Endothelial cell of umbilical vein (primary cell): ENCODE measurements around the gene PLXNA4. TPM values are rescaled to one million over a fixed set of nuclear protein-coding genes. Genes with fewer than 3 reads are reported as not detected.
"Not testable (repeated sequence)": the region's sequence is repeated elsewhere in the genome, so short reads cannot be mapped to it uniquely, and the experiment has no call there.

Source experiments
- BruUV-seq: library from RNA; stranded (reverse); fragments of 400-500 nt; replicated peaks from 2 replicates; lab custom pipeline; 2021; lab: Mats Ljungman, UMichigan
- CTCF ChIA-PET: fragments of 300-600, 350-600 bp; sonication (Branson Sonifier 250); formaldehyde crosslinking; loops from one replicate; lab custom pipeline; 2021; ENCODE audit warnings: antibody characterized with exemption, inconsistent platforms; lab: Charles Lee
- POLR2A ChIA-PET: fragments of 300-600, 350-600 bp; sonication (Branson Sonifier 250); formaldehyde crosslinking; loops from one replicate; lab custom pipeline; 2021; ENCODE audit warnings: antibody characterized with exemption, inconsistent platforms; lab: Charles Lee
- DNase-seq: peaks from one replicate; pipeline ENCODE4 v3.0.0-alpha.2; 2011; ENCODE audit warnings: low read depth, low spot score
- FAIRE-seq: peaks from 2 replicates; lab custom pipeline; 2011; peaks lifted over from hg19 to GRCh38; lab: Jason Lieb, UNC
- H2AFZ ChIP-seq: 2 replicates; pipeline ENCODE4 v1.6.0; 2012; ENCODE audit warnings: low read depth, low read length, control low read depth, inconsistent platforms
- H3K27ac ChIP-seq: 2 replicates; pipeline ENCODE4 v1.5.1; 2011; ENCODE audit warnings: low read depth, mild to moderate bottlenecking, control low read depth, low read length, moderate library complexity; ENCODE audit not compliant: insufficient read depth
- H3K27me3 ChIP-seq, 2 experiments: 2 replicates each; pipeline versions ENCODE4 v1.6.0 to v1.6.1; 2011; ENCODE audit warnings: low read length in 2 of 2, mixed read lengths in 1 of 2; ENCODE audit not compliant: control insufficient read depth in 2 of 2, insufficient read depth in 2 of 2
- H3K36me3 ChIP-seq, 2 experiments: 2 replicates in 1 of 2; 3 replicates in 1 of 2; pipeline ENCODE4 v1.5.1; 2011; ENCODE audit warnings: low read length in 2 of 2, mild to moderate bottlenecking in 1 of 2, moderate library complexity in 1 of 2; ENCODE audit not compliant: control insufficient read depth in 2 of 2, insufficient read depth in 2 of 2; ENCODE audit errors: extremely low read depth in 1 of 2
- H3K4me1 ChIP-seq: 3 replicates; pipeline ENCODE4 v1.5.1; 2011; ENCODE audit warnings: mild to moderate bottlenecking, low read length; ENCODE audit not compliant: control insufficient read depth, insufficient read depth; ENCODE audit errors: extremely low read depth
- H3K4me2 ChIP-seq: 2 replicates; pipeline ENCODE4 v1.6.1; 2011; ENCODE audit warnings: low read length, control low read depth, mixed read lengths; ENCODE audit not compliant: insufficient read depth
- H3K4me3 ChIP-seq, 3 experiments: fragments of 200-600 bp in 1 of 3; sonication (generic), shearing (Covaris generic) in 1 of 3; replicated peaks in 1 of 3; 2 replicates each; pipeline ENCODE4 v1.5.1; 2011 to 2016; ENCODE audit warnings: control low read depth in 3 of 3, low read length in 3 of 3, mild to moderate bottlenecking in 2 of 3, inconsistent platforms in 1 of 3, low read depth in 1 of 3, moderate library complexity in 1 of 3; ENCODE audit not compliant: insufficient read depth in 1 of 3
- H3K79me2 ChIP-seq: 2 replicates; pipeline ENCODE4 v1.6.0; 2012; ENCODE audit warnings: low read length, inconsistent platforms; ENCODE audit not compliant: control insufficient read depth, insufficient read depth
- H3K9ac ChIP-seq: replicated peaks from 2 replicates; pipeline ENCODE3; 2011; ENCODE audit warnings: low read length, control low read depth; ENCODE audit not compliant: insufficient read depth; ENCODE audit errors: extremely low read depth
- H3K9me1 ChIP-seq: replicated peaks from 3 replicates; pipeline ENCODE4 v1.6.0; 2011; ENCODE audit warnings: mild to moderate bottlenecking, low read length; ENCODE audit not compliant: control insufficient read depth, insufficient read depth; ENCODE audit errors: extremely low read depth
- H3K9me3 ChIP-seq: replicated peaks from 2 replicates; pipeline ENCODE4 v1.5.1; 2012; ENCODE audit warnings: low read length, inconsistent platforms; ENCODE audit not compliant: control insufficient read depth, insufficient read depth
- H4K20me1 ChIP-seq: replicated peaks from 2 replicates; pipeline ENCODE3; 2011; ENCODE audit warnings: mild to moderate bottlenecking, low read length; ENCODE audit not compliant: control insufficient read depth, insufficient read depth; ENCODE audit errors: extremely low read depth
- CTCF ChIP-seq, 2 donors: IDR thresholded peaks; 1 replicate in 1 of 2; 2 replicates in 1 of 2; pipeline ENCODE4 v1.5.1; 2011; ENCODE audit warnings: low read length in 2 of 2, mild to moderate bottlenecking in 2 of 2, moderate library complexity in 2 of 2, control low read depth in 1 of 2, inconsistent platforms in 1 of 2, low read depth in 1 of 2; ENCODE audit not compliant: insufficient read depth in 1 of 2; ENCODE audit errors: extremely low read depth in 1 of 2
- EZH2 ChIP-seq: IDR thresholded peaks from 2 replicates; pipeline ENCODE4 v1.6.1; 2012; ENCODE audit warnings: borderline replicate concordance, low read depth, mild to moderate bottlenecking, moderate library complexity, low read length, inconsistent platforms; ENCODE audit not compliant: severe bottlenecking
- FOS ChIP-seq: IDR thresholded peaks from 2 replicates; pipeline ENCODE4 v1.6.1; 2011; ENCODE audit warnings: mild to moderate bottlenecking, low read length, moderate library complexity, borderline replicate concordance; ENCODE audit not compliant: insufficient read depth
- GATA2 ChIP-seq: IDR thresholded peaks from 2 replicates; pipeline ENCODE4 v1.7.0; 2011; ENCODE audit warnings: low read depth, mild to moderate bottlenecking, moderate library complexity, mixed read lengths, low read length; ENCODE audit not compliant: insufficient read length, insufficient read depth
- JUN ChIP-seq: IDR thresholded peaks from 2 replicates; pipeline ENCODE4 v1.6.1; 2011; ENCODE audit warnings: borderline replicate concordance, low read depth; ENCODE audit not compliant: insufficient read length, insufficient read depth
- MAX ChIP-seq: IDR thresholded peaks from 2 replicates; pipeline ENCODE4 v1.6.1; 2011; ENCODE audit not compliant: insufficient read depth, insufficient read length
- MYC ChIP-seq: IDR thresholded peaks from one replicate; pipeline ENCODE4 v1.6.1; 2011; ENCODE audit warnings: mild to moderate bottlenecking, low read depth, low read length
- POLR2A ChIP-seq: IDR thresholded peaks from 2 replicates; pipeline ENCODE4 v1.6.1; 2012; ENCODE audit warnings: low read depth, mild to moderate bottlenecking, control low read depth, low read length
- POLR2AphosphoS5 ChIP-seq: IDR thresholded peaks from 2 replicates; pipeline ENCODE4 v1.6.1; 2012; ENCODE audit warnings: low read depth, mild to moderate bottlenecking, control low read depth, low read length, moderate library complexity; ENCODE audit not compliant: insufficient read depth
- dilution Hi-C: fragments of 300-500 bp; cut with MboI; formaldehyde crosslinking; loops from one replicate; pipeline ENCODE4 v1.15.0; 2019; ENCODE audit warnings: low sequenced_read_pairs; ENCODE audit not compliant: extremely low pct_ligation_motif_present
- intact Hi-C: fragments of 100-400 bp; cut with micrococcal nuclease; formaldehyde crosslinking; loops from one replicate; pipeline ENCODE4 v1.10.0; 2022
- polyA plus RNA-seq, 4 experiments: library from polyadenylated mRNA; depleted of rRNA in 3 of 4; stranded (reverse) in 3 of 4; unstranded in 1 of 4; fragments of >200 nt; gene quantifications; 2 replicates each; pipeline versions ENCODE4 v1.2.1 to v1.2.3, GENCODE V29; 2011 to 2012; ENCODE audit warnings: missing spikeins in 1 of 4
- total RNA-seq: library from RNA; stranded (reverse); gene quantifications from 2 replicates; pipeline ENCODE4 v1.2.3, GENCODE V29; 2021

Gene PLXNA4
- total and polyA plus RNA-seq, 2 donors (not counting 3 experiments of a cell fraction or from before 2014, with no cell fraction given), result 12.1 to 20.4 TPM

GRCh38 chr7:132168239-132168638 is 408.0 kb downstream of the PLXNA4 start:
- H3K9me3 ChIP-seq, result no peaks in the 10 kb centered on the region
- H2AFZ ChIP-seq, result no peak overlapping the region
- FAIRE-seq (no peak), DNase-seq (no peak)
- H3K36me3 ChIP-seq, result peaks cover 0 to 36% of the 10 kb centered on the region in 2 experiments
- H3K9ac ChIP-seq, result no peak overlapping the region
- no peak overlapping the region for H3K4me2 ChIP-seq
- no peaks in the 10 kb centered on the region for H3K79me2 ChIP-seq
- no peak overlapping the region for H3K27ac ChIP-seq
- intact Hi-C loops (no loop called here), dilution Hi-C loops (no loop called here)
- no peaks in the 10 kb centered on the region for H3K4me1 ChIP-seq
- ChIA-PET CTCF (no interaction called here), POLR2A (no interaction called here)
- H3K4me3 ChIP-seq, result no peak overlapping the region
- no peaks in the 10 kb centered on the region for H3K9me1 ChIP-seq
- no TSS peak for BruUV-seq
- H3K27me3 ChIP-seq, result no peaks in the 10 kb centered on the region
- TF ChIP-seq MYC, result no peak
- no peak for TF ChIP-seq MAX
- no peak for TF ChIP-seq CTCF (IDR thresholded peaks at IDR 0.05; ENCODE audit: extremely low read depth in 1 of 2, insufficient read depth in 1 of 2, low read depth in 1 of 2, low read length in 2 of 2)
- no peak for TF ChIP-seq JUN
- no peak for TF ChIP-seq EZH2
- no peak for TF ChIP-seq FOS
- no peak for TF ChIP-seq GATA2
- no peak for TF ChIP-seq POLR2AphosphoS5
- no peak for TF ChIP-seq POLR2A
- no peaks in the 10 kb centered on the region for H4K20me1 ChIP-seq

- intact Hi-C loops, H3K4me1 ChIP-seq, H4K20me1 ChIP-seq, H3K9me1 ChIP-seq, H3K9ac ChIP-seq, H3K4me2 ChIP-seq, FAIRE-seq, H3K79me2 ChIP-seq, DNase-seq, BruUV-seq, POLR2A ChIA-PET, CTCF ChIA-PET, dilution Hi-C loops, H3K27ac ChIP-seq, H2AFZ ChIP-seq, H3K9me3 ChIP-seq, H3K4me3 ChIP-seq, H3K27me3 ChIP-seq: not testable (repeated sequence)
- peaks cover 0 to 36% of the 10 kb centered on the region in 2 experiments for H3K36me3 ChIP-seq
Observed at GRCh38 chr7:132165695-132166094, 410.6 kb downstream of the PLXNA4 start.
